ENCODE measurements around the gene PAX8.

DNA sequence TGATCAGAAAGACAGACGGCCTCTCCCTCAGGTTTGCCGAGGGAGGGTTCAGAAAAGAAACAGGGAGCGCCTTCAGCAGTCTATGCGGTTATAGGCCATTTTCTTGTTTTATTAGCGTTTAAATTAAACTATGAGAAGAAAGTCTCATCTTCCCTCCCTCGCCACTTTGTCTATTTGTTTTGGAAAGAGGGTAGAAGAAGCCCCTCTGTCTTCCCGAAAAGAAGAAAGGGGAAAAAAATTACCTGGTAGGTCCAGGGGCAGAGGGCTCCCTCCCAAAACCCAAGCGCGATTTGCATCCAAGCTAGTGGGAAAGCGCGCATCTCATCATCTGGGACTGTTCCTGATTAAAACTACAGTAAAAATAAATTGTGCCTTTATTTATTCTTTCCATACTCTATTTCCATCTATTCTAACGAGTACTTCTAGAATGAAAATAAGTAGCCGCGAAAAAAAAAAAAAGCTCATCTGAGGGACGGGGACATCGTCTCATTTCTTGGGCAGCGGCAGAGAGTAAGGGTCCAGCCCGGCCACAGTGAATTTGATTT is 2.4 kb downstream of the PAX8 start:
- TF ChIP-seq, protein P1, sequence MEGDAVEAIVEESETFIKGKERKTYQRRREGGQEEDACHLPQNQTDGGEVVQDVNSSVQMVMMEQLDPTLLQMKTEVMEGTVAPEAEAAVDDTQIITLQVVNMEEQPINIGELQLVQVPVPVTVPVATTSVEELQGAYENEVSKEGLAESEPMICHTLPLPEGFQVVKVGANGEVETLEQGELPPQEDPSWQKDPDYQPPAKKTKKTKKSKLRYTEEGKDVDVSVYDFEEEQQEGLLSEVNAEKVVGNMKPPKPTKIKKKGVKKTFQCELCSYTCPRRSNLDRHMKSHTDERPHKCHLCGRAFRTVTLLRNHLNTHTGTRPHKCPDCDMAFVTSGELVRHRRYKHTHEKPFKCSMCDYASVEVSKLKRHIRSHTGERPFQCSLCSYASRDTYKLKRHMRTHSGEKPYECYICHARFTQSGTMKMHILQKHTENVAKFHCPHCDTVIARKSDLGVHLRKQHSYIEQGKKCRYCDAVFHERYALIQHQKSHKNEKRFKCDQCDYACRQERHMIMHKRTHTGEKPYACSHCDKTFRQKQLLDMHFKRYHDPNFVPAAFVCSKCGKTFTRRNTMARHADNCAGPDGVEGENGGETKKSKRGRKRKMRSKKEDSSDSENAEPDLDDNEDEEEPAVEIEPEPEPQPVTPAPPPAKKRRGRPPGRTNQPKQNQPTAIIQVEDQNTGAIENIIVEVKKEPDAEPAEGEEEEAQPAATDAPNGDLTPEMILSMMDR (conservative IDR thresholded peaks at IDR 0.05; ENCODE audit: low read depth, low read length), result no peak
- TF ChIP-seq EZH2 (IDR thresholded peaks at IDR 0.05; ENCODE audit: low read length, unreplicated experiment), result no peak
